K562 (cell line): Measurements from ENCODE around the gene RCC1. TPM values are rescaled to one million over a fixed set of nuclear protein-coding genes. Genes with fewer than 3 reads are reported as not detected.

Experiments
- CAMTA2 ChIP-seq: fragments of 250-450 bp; sonication (Bioruptor Pico); conservative IDR thresholded peaks from 2 replicates; pipeline ENCODE4 v1.5.1; 2022
- CEBPB ChIP-seq: fragments of 450-650 bp; IDR thresholded peaks from 2 replicates; pipeline ENCODE4 v1.6.1; 2016; ENCODE audit warnings: missing genetic modification characterization, missing compliant biosample characterization
- CHCHD3 ChIP-seq: fragments of 250-450 bp; sonication (Bioruptor Pico); IDR thresholded peaks from 2 replicates; pipeline ENCODE4 v2.1.2; 2022; ENCODE audit warnings: mild to moderate bottlenecking
- FOSL1 ChIP-seq: fragments of 200-800 bp; sonication (Bioruptor generic); conservative IDR thresholded peaks from 2 replicates; pipeline ENCODE4 v1.6.1; 2016; ENCODE audit warnings: missing genetic modification characterization, missing compliant biosample characterization
- FOXA1 ChIP-seq: fragments of 450-650 bp; IDR thresholded peaks from 2 replicates; pipeline ENCODE4 v1.6.1; 2016; ENCODE audit warnings: mild to moderate bottlenecking, borderline replicate concordance
- FUS ChIP-seq: fragments of 200-400 bp; formaldehyde crosslinking; optimal IDR thresholded peaks from 2 replicates; pipeline ENCODE3; 2017; ENCODE audit warnings: low read depth, low read length
- HMG20A ChIP-seq: fragments of 450-650 bp; formaldehyde crosslinking; conservative IDR thresholded peaks from 2 replicates; pipeline ENCODE4 v1.4.0; 2020; ENCODE audit warnings: mild to moderate bottlenecking, mixed read lengths
- IRF2 ChIP-seq: sonication (generic); formaldehyde crosslinking; IDR thresholded peaks from 2 replicates; pipeline ENCODE4 v1.8.1; 2022; ENCODE audit warnings: mild to moderate bottlenecking, missing genetic modification reagents
- PHF20 ChIP-seq: fragments of 450-650 bp; IDR thresholded peaks from 2 replicates; pipeline ENCODE4 v1.6.1; 2018; ENCODE audit not compliant: partially characterized antibody
- PHTF2 ChIP-seq: fragments of 250-450 bp; sonication (Bioruptor Pico); IDR thresholded peaks from 2 replicates; pipeline ENCODE4 v1.5.0; 2021; ENCODE audit warnings: mild to moderate bottlenecking
- POLR2A ChIP-seq: fragments of 450-650 bp; conservative IDR thresholded peaks from 2 replicates; pipeline ENCODE4 v1.6.1; 2016
- RBBP5 ChIP-seq: fragments of 200-600 bp; sonication (generic); IDR thresholded peaks from 2 replicates; pipeline ENCODE4 v1.6.1; 2012; ENCODE audit warnings: borderline replicate concordance, mild to moderate bottlenecking, low read length, control low read depth, inconsistent platforms; ENCODE audit not compliant: insufficient read depth, poor library complexity, severe bottlenecking
- TCF3 ChIP-seq: sonication (generic); formaldehyde crosslinking; IDR thresholded peaks from 2 replicates; pipeline ENCODE4 v1.4.0; 2020; ENCODE audit warnings: mild to moderate bottlenecking, missing genetic modification reagents
- TSHZ1 ChIP-seq: fragments of 250-450 bp; sonication (Bioruptor Pico); IDR thresholded peaks from 2 replicates; pipeline ENCODE4 v1.4.0; 2020; ENCODE audit warnings: mild to moderate bottlenecking, moderate library complexity
- YY1 ChIP-seq, 3 experiments: IDR thresholded peaks; 2 replicates each; pipeline ENCODE4 v1.6.1; 2011; ENCODE audit warnings: low read length in 2 of 3, mild to moderate bottlenecking in 2 of 3, moderate library complexity in 2 of 3, borderline replicate concordance in 1 of 3, control low read depth in 1 of 3, low read depth in 1 of 3; ENCODE audit not compliant: insufficient read depth in 3 of 3, insufficient replicate concordance in 2 of 3, control insufficient read depth in 1 of 3, insufficient read length in 1 of 3; ENCODE audit errors: extremely low read depth in 1 of 3
- ZNF232 ChIP-seq: sonication (generic); formaldehyde crosslinking; IDR thresholded peaks from 2 replicates; pipeline ENCODE4 v1.8.0; 2022; ENCODE audit warnings: mild to moderate bottlenecking, missing genetic modification reagents
- ZNF583 ChIP-seq: fragments of 250-450 bp; sonication (Bioruptor Pico); IDR thresholded peaks from 2 replicates; pipeline ENCODE4 v1.4.0; 2020
- ZNF79 ChIP-seq: fragments of 250-450 bp; sonication (Bioruptor Pico); IDR thresholded peaks from 2 replicates; pipeline ENCODE4 v1.4.0; 2020; ENCODE audit warnings: low read depth, mild to moderate bottlenecking, moderate library complexity
- polyA plus RNA-seq, 8 experiments: library from polyadenylated mRNA; depleted of rRNA in 4 of 8; stranded (reverse) in 5 of 8; unstranded in 3 of 8; fragments of >200 nt; fragmentation: Nextera tagmentation in 2 of 8; fragmentation: Illumina TruSeq in 1 of 8; extraction: Ambion mirVana in 2 of 8; extraction: Trizol in 1 of 8; gene quantifications; 2 replicates each; pipeline versions ENCODE4 v1.2.1 to v1.2.3, GENCODE V29; 2011 to 2014; ENCODE audit warnings: inconsistent platforms in 1 of 8, missing spikeins in 1 of 8
- total RNA-seq, 7 experiments: library from RNA; depleted of rRNA in 6 of 7; stranded (reverse); fragments of >200 nt in 6 of 7; fragmentation: Illumina TruSeq in 2 of 7; extraction: Trizol in 2 of 7; gene quantifications; 2 replicates each; pipeline versions ENCODE4 v1.2.1 to v1.2.3, GENCODE V29; 2011 to 2021; ENCODE audit warnings: low replicate concordance in 1 of 7
- TF ChIP-seq, protein P1 (sequence below), 2 experiments: IDR thresholded peaks; 2 replicates each; pipeline ENCODE4 v1.6.1; 2012; ENCODE audit warnings: improper control_type of control experiment in 2 of 2, low read depth in 2 of 2, low read length in 2 of 2, borderline replicate concordance in 1 of 2
- TF ChIP-seq, protein P2 (sequence below): fragments of 250-450 bp; sonication (Bioruptor Pico); IDR thresholded peaks from 2 replicates; pipeline ENCODE4 v1.5.0; 2020; ENCODE audit warnings: mild to moderate bottlenecking, borderline replicate concordance

RCC1 gene
- total and polyA plus RNA-seq, 9 of the 15 experiments (the other 6 are each of a cell fraction or from before 2014, with no cell fraction given), result 16.4 to 202 (median 107) TPM

GRCh38 chr1:28521502-28522164, 15.8 kb downstream of the RCC1 start (continued):
- TF ChIP-seq RBBP5 (no peak), ZNF79 (CRISPR knock-in tag) (no peak), PHF20 (no peak), PHTF2 (CRISPR knock-in tag) (no peak), ZNF232 (CRISPR knock-in tag) (no peak), FUS (no peak), HMG20A (CRISPR knock-in tag) (no peak), POLR2A (no peak), FOSL1 (tag) (no peak), YY1 (IDR thresholded peaks at IDR 0.05; ENCODE audit: borderline replicate concordance in 1 of 3, control insufficient read depth in 1 of 3, extremely low read depth in 1 of 3, insufficient read depth in 3 of 3, insufficient read length in 1 of 3, insufficient replicate concordance in 2 of 3, low read depth in 1 of 3, low read length in 2 of 3) (peak in 1 of 3 experiments; percentile 23), CHCHD3 (CRISPR knock-in tag) (no peak), CEBPB (tag) (no peak), TCF3 (CRISPR knock-in tag) (peak; percentile 49; the same call in 1 of the 2 replicates), ZNF583 (CRISPR knock-in tag) (no peak), FOXA1 (no peak), CAMTA2 (CRISPR knock-in tag) (no peak), TSHZ1 (CRISPR knock-in tag) (no peak), IRF2 (CRISPR knock-in tag) (no peak)
- TF ChIP-seq, protein P1, sequence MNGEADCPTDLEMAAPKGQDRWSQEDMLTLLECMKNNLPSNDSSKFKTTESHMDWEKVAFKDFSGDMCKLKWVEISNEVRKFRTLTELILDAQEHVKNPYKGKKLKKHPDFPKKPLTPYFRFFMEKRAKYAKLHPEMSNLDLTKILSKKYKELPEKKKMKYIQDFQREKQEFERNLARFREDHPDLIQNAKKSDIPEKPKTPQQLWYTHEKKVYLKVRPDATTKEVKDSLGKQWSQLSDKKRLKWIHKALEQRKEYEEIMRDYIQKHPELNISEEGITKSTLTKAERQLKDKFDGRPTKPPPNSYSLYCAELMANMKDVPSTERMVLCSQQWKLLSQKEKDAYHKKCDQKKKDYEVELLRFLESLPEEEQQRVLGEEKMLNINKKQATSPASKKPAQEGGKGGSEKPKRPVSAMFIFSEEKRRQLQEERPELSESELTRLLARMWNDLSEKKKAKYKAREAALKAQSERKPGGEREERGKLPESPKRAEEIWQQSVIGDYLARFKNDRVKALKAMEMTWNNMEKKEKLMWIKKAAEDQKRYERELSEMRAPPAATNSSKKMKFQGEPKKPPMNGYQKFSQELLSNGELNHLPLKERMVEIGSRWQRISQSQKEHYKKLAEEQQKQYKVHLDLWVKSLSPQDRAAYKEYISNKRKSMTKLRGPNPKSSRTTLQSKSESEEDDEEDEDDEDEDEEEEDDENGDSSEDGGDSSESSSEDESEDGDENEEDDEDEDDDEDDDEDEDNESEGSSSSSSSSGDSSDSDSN (IDR thresholded peaks at IDR 0.05; ENCODE audit: borderline replicate concordance in 1 of 2, low read depth in 2 of 2, low read length in 2 of 2), result no peak
- TF ChIP-seq, protein P2, sequence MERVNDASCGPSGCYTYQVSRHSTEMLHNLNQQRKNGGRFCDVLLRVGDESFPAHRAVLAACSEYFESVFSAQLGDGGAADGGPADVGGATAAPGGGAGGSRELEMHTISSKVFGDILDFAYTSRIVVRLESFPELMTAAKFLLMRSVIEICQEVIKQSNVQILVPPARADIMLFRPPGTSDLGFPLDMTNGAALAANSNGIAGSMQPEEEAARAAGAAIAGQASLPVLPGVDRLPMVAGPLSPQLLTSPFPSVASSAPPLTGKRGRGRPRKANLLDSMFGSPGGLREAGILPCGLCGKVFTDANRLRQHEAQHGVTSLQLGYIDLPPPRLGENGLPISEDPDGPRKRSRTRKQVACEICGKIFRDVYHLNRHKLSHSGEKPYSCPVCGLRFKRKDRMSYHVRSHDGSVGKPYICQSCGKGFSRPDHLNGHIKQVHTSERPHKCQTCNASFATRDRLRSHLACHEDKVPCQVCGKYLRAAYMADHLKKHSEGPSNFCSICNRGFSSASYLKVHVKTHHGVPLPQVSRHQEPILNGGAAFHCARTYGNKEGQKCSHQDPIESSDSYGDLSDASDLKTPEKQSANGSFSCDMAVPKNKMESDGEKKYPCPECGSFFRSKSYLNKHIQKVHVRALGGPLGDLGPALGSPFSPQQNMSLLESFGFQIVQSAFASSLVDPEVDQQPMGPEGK (CRISPR knock-in tag), result no peak
